Astrocyte of the cerebellum (primary cell): ENCODE data around the gene PROKR1.

ENCODE experiments used
- DNase-seq: peaks from one replicate; pipeline ENCODE4 v3.0.0-alpha.2; 2011; ENCODE audit warnings: low read depth
- H3K4me3 ChIP-seq: 2 replicates; pipeline ENCODE4 v1.5.1; 2011; ENCODE audit warnings: mild to moderate bottlenecking, low read depth, low read length, moderate library complexity
- in situ Hi-C: cut with HindIII; loops from 2 replicates; pipeline ENCODE4 v1.10.0; 2017; ENCODE audit warnings: low sequenced_read_pairs
- TF ChIP-seq, protein P1 (sequence below): IDR thresholded peaks from 2 replicates; pipeline ENCODE4 v1.5.1; 2012; ENCODE audit warnings: low read length, low read depth, moderate library complexity, mild to moderate bottlenecking; ENCODE audit errors: missing control alignments

PROKR1 gene

DNA sequence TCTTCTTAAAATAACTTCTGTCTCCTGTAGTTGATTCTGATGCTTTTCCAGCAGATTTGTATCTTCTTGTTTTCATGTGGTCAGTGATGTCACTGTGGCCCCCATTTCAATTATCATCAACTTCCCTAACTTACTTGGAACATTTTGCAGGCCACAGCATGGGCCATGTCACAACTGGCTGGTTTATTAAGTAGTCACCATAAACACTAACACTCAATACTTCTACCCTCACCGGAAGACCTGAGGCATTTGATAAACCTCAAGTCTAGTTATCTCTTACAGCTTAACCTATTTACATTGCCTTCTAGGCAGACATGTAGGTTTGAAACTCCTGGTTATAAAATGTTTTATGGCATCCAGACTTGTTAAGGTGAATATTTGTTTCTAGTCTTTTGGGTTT lies 37.4 kb upstream of the PROKR1 start:
- no peak for DNase-seq
- in situ Hi-C loops: no loop called here
- no peak overlapping the region for H3K4me3 ChIP-seq
- TF ChIP-seq, protein P1, sequence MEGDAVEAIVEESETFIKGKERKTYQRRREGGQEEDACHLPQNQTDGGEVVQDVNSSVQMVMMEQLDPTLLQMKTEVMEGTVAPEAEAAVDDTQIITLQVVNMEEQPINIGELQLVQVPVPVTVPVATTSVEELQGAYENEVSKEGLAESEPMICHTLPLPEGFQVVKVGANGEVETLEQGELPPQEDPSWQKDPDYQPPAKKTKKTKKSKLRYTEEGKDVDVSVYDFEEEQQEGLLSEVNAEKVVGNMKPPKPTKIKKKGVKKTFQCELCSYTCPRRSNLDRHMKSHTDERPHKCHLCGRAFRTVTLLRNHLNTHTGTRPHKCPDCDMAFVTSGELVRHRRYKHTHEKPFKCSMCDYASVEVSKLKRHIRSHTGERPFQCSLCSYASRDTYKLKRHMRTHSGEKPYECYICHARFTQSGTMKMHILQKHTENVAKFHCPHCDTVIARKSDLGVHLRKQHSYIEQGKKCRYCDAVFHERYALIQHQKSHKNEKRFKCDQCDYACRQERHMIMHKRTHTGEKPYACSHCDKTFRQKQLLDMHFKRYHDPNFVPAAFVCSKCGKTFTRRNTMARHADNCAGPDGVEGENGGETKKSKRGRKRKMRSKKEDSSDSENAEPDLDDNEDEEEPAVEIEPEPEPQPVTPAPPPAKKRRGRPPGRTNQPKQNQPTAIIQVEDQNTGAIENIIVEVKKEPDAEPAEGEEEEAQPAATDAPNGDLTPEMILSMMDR: no peak

DNA sequence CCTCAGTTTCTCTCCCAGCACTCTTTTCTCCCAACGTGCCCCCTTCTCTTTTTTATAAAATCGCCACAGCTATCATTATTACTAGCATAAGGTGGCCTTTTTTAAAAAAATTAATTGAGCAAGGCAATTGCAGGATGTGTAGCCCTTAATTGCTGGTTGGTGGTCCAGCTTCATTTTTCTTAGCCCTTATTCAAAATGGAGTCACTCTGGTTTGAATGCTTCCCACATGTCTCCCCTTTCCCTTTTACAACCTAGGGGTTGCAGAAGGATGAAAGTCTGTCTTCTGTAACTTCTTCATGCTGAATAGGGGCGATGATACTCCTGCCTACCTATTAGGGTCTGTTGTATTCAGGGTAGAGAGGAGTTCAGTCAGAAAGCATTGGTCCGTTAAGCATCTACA lies 36.6 kb upstream of the PROKR1 start:
- H3K4me3 ChIP-seq: no peak overlapping the region
- DNase-seq: no peak
- TF ChIP-seq, protein P1: no peak
- in situ Hi-C loops: no loop called here

GRCh38 chr2:68607837-68608236 lies 35.5 kb upstream of the PROKR1 start:
- DNase-seq: no peak
- no peak overlapping the region for H3K4me3 ChIP-seq
- TF ChIP-seq, protein P1: no peak
- in situ Hi-C loops: no loop called here

GRCh38 chr2:68612765-68613519 lies 30.4 kb upstream of the PROKR1 start:
- no peak for DNase-seq
- TF ChIP-seq, protein P1: no peak
- no peak overlapping the region for H3K4me3 ChIP-seq
- in situ Hi-C loops: no loop called here

GRCh38 chr2:68620772-68621171 lies 22.6 kb upstream of the PROKR1 start:
- in situ Hi-C loops: no loop called here
- TF ChIP-seq, protein P1: no peak

DNA sequence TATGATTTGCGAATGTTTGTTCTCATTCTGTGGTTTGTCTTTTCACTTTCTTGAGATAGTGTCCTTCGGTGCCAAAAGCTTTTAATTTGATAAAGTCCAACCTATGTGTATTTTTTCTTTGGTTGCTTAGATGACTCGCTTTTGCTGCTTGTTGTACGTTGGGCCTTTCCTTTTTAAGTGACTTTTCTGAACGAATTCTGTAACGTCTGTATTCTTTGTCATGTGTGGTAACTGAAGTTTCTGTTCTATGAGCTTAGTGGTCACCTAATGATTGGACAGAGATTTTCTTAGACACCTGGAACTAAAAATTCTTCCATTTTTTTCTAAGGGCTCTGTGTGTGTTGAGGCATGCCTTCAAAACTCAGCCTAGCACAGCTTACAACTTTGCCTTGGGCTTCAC lies 19.6 kb upstream of the PROKR1 start:
- H3K4me3 ChIP-seq: no peak overlapping the region
- in situ Hi-C loops: no loop called here
- no peak for DNase-seq
- TF ChIP-seq, protein P1: no peak

More at GRCh38 chr2:68620772-68621171, 22.6 kb upstream of the PROKR1 start:
- H3K4me3 ChIP-seq: no peak overlapping the region
- no peak for DNase-seq
